GM21360 (cell line): ENCODE results near the gene WDR4.
"Not testable (repeated sequence)": the region's sequence is repeated elsewhere in the genome, so short reads cannot be mapped to it uniquely, and the experiment has no call there.

Experiments used
- ATAC-seq: cut with Tn5 transposase; IDR thresholded peaks from one replicate; pipeline ENCODE4 v1.9.1; 2021; ENCODE audit warnings: mild to moderate bottlenecking, moderate library complexity; ENCODE audit not compliant: unreplicated experiment

Gene WDR4

GRCh38 chr21:42841156-42841915 is 38.0 kb downstream of the WDR4 start:
- ATAC-seq = no peak

- no peak for ATAC-seq
These were observed 38.8 kb downstream of the WDR4 start for GRCh38 chr21:42840411-42841155.

GRCh38 chr21:42839271-42840231 is 39.8 kb downstream of the WDR4 start:
- ATAC-seq = no peak

- ATAC-seq = not testable (repeated sequence)
These were observed 41.1 kb downstream of the WDR4 start for GRCh38 chr21:42838212-42838690.

GRCh38 chr21:42837421-42838211 is 41.7 kb downstream of the WDR4 start:
- ATAC-seq = no peak

GRCh38 chr21:42836767-42837301 is 42.5 kb downstream of the WDR4 start:
- no peak for ATAC-seq

GRCh38 chr21:42836402-42836666 is 43.0 kb downstream of the WDR4 start:
- no peak for ATAC-seq

- ATAC-seq = no peak
These were observed 43.5 kb downstream of the WDR4 start for GRCh38 chr21:42835611-42836401.

GRCh38 chr21:42835211-42835610 is 44.1 kb downstream of the WDR4 start:
- no peak for ATAC-seq

GRCh38 chr21:42834726-42835191 is 44.6 kb downstream of the WDR4 start:
- no peak for ATAC-seq

- no peak for ATAC-seq
These were observed 45.2 kb downstream of the WDR4 start for GRCh38 chr21:42833859-42834725.

GRCh38 chr21:42833439-42833815 is 45.9 kb downstream of the WDR4 start:
- ATAC-seq = no peak

GRCh38 chr21:42832321-42832630 is 47.1 kb downstream of the WDR4 start:
- not testable (repeated sequence) for ATAC-seq

- no peak for ATAC-seq
These were observed 48.6 kb downstream of the WDR4 start for GRCh38 chr21:42830456-42831455.

- no peak for ATAC-seq
These were observed 49.4 kb downstream of the WDR4 start for GRCh38 chr21:42829954-42830353.

- ATAC-seq = no peak
These were observed 49.9 kb downstream of the WDR4 start for GRCh38 chr21:42829417-42829816.

GRCh38 chr21:42827588-42827987 is 51.8 kb downstream of the WDR4 start:
- no peak for ATAC-seq
